Rectal smooth muscle tissue (tissue), 1 donor: ENCODE measurements around the gene LUZP2.

ENCODE experiments used
- H3K27ac ChIP-seq: one replicate; pipeline ENCODE4 v1.7.0; 2013; ENCODE audit warnings: low read depth, low read length, inconsistent platforms
- H3K27me3 ChIP-seq: one replicate; pipeline ENCODE4 v1.7.0; 2013; ENCODE audit warnings: low read length; ENCODE audit not compliant: control insufficient read depth, insufficient read depth
- H3K36me3 ChIP-seq: one replicate; pipeline ENCODE4 v1.7.0; 2013; ENCODE audit warnings: low read length; ENCODE audit not compliant: control insufficient read depth, insufficient read depth
- H3K4me1 ChIP-seq: one replicate; pipeline ENCODE4 v1.7.0; 2013; ENCODE audit warnings: low read length; ENCODE audit not compliant: control insufficient read depth, insufficient read depth
- H3K4me3 ChIP-seq: one replicate; pipeline ENCODE4 v1.7.0; 2013; ENCODE audit warnings: low read length
- H3K9ac ChIP-seq: one replicate; pipeline ENCODE4 v1.7.0; 2013; ENCODE audit warnings: low read length

Gene LUZP2

DNA sequence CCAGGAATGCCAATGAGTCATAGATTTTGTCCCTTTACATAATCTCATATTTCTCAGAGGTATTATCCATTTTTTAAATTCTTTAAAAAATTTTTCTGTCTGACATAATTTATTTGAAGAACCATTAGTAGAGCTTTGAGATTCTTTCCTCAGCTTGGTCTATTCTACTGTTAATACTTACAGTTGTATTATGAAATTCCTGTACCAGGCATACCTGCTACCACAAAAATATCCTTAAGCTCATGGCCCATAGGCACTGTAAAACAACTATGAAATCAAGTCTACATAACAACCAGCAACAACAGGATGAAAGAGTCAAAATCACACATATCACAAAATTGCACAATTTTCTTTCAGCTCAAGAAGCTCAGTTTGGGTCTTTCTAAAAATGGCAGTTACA is 541.3 kb downstream of the LUZP2 start:
- Histone ChIP-seq H3K9ac (no peak overlapping the region), H3K27ac (no peak overlapping the region), H3K27me3 (no peaks in the 10 kb centered on the region), H3K4me1 (no peaks in the 10 kb centered on the region), H3K36me3 (no peaks in the 10 kb centered on the region), H3K4me3 (no peak overlapping the region)

DNA sequence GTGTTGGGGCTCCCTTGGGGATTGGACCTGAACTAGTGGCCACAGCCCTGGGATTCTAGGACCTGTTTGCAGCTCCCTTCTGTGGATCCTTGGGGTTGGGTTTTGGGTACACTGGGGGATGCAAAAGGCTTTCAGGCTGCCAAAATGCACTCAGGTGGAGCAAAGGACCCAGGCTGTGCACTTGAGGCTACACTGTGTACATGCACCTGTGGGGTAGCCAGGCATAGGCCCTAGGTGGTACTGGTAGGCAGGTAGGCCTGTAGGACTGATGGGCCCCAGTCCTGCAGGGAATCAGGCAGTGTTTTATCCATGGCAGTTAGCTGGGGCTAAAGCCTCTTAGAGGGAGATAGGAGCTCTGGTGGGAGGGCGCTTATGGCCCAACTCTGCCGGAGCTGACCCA is 542.3 kb downstream of the LUZP2 start:
- Histone ChIP-seq H3K27me3 (no peaks in the 10 kb centered on the region), H3K4me3 (no peak overlapping the region), H3K36me3 (no peaks in the 10 kb centered on the region), H3K9ac (no peak overlapping the region), H3K27ac (no peak overlapping the region), H3K4me1 (no peaks in the 10 kb centered on the region)

GRCh38 chr11:25048632-25049031 is 551.8 kb downstream of the LUZP2 start:
- Histone ChIP-seq H3K27ac (no peak overlapping the region), H3K9ac (no peak overlapping the region)

DNA sequence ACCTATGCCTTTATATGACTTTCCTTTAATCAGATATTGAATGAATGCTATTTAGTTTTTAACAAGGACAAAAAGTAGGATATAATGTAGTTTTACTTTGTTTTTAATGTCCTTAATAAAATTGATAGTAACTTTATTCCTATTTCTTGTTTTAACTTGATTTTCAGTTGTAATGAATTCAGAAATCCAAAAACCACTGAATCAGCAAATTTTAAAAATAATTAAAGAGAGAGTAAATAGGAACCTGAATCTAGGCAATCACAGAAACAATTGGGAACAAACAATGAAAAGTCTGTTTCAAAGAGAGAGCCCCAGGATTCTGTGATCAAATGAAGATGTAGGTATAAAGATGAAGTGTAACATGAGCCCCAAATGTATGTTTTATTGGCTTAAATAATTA is 556.0 kb downstream of the LUZP2 start:
- no peak overlapping the region for H3K4me3 ChIP-seq

More at GRCh38 chr11:25048632-25049031, 551.8 kb downstream of the LUZP2 start:
- Histone ChIP-seq H3K27me3 (no peaks in the 10 kb centered on the region), H3K36me3 (no peaks in the 10 kb centered on the region), H3K4me3 (no peak overlapping the region), H3K4me1 (no peaks in the 10 kb centered on the region)

DNA sequence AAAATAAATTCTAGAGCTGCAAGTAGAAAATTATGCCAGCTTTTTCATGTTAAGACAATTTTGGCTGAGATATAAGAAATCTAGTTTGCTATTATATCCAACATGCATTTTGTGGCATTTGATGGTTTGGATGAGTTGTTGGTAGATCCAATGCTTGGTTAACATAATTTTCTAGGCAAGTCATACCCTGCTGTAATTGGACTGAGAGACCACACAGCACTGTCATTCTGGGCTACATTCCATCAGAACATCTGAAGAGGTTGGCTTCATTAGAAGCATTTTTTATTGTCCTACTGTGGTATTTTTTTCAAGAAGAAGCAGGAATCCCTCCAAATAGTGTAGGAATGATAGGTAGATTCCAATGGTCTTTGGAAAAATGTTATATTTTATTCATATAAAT is 561.0 kb downstream of the LUZP2 start:
- no peak overlapping the region for H3K27ac ChIP-seq
- H3K9ac ChIP-seq: no peak overlapping the region
- no peaks in the 10 kb centered on the region for H3K27me3 ChIP-seq
- no peaks in the 10 kb centered on the region for H3K4me1 ChIP-seq
- H3K36me3 ChIP-seq: no peaks in the 10 kb centered on the region
- no peak overlapping the region for H3K4me3 ChIP-seq

More for the DNA sequence above, 556.0 kb downstream of the LUZP2 start:
- Histone ChIP-seq H3K9ac (no peak overlapping the region), H3K27me3 (no peaks in the 10 kb centered on the region), H3K27ac (no peak overlapping the region), H3K36me3 (no peaks in the 10 kb centered on the region), H3K4me1 (no peaks in the 10 kb centered on the region)

GRCh38 chr11:25065746-25066145 is 568.9 kb downstream of the LUZP2 start:
- no peaks in the 10 kb centered on the region for H3K4me1 ChIP-seq

DNA sequence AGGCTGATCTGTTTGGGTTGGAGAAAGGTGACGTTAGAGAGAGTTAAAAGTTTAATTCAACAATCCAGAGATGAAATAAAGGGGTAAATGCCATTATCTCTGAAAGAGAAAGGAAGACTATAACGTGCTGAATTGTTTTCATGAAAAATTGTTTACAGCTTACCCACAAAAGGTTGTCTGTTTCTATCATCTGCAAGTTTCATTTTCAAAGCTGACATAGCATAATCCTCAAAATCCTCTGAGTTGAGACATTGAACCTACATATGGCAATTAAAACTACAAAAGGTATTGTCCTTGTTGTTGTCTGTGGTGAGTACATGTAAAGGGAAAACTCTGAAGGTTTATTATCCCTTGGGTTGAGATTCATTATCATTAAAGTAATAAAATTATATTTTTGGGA is 569.9 kb downstream of the LUZP2 start:
- Histone ChIP-seq H3K4me3 (no peak overlapping the region), H3K4me1 (no peaks in the 10 kb centered on the region), H3K27me3 (no peaks in the 10 kb centered on the region), H3K27ac (no peak overlapping the region), H3K9ac (no peak overlapping the region), H3K36me3 (no peaks in the 10 kb centered on the region)

More at GRCh38 chr11:25065746-25066145, 568.9 kb downstream of the LUZP2 start:
- H3K4me3 ChIP-seq: no peak overlapping the region
- H3K9ac ChIP-seq: no peak overlapping the region
- no peaks in the 10 kb centered on the region for H3K27me3 ChIP-seq
- H3K27ac ChIP-seq: no peak overlapping the region
- H3K36me3 ChIP-seq: no peaks in the 10 kb centered on the region

DNA sequence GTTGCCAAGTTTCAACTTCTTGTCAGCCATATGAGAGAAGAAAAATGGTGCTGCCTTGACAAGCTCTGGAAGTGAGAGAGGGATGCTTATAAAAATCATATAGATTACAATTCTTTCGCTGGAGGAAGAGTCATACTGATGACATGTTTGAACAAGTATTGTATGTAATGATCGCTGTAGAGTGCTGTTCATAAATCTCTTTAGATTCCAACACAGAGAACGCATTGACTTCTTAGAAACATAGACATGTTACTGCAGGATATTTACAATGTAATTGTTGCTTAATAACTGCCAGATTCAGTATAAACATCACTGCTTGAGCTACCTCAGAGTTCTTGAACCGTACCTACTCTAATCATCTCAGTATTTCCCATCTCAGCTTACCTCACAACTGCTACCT is 571.6 kb downstream of the LUZP2 start:
- no peak overlapping the region for H3K4me3 ChIP-seq
- H3K36me3 ChIP-seq: no peaks in the 10 kb centered on the region
- H3K27me3 ChIP-seq: no peaks in the 10 kb centered on the region
- no peaks in the 10 kb centered on the region for H3K4me1 ChIP-seq
- no peak overlapping the region for H3K27ac ChIP-seq
- H3K9ac ChIP-seq: no peak overlapping the region

DNA sequence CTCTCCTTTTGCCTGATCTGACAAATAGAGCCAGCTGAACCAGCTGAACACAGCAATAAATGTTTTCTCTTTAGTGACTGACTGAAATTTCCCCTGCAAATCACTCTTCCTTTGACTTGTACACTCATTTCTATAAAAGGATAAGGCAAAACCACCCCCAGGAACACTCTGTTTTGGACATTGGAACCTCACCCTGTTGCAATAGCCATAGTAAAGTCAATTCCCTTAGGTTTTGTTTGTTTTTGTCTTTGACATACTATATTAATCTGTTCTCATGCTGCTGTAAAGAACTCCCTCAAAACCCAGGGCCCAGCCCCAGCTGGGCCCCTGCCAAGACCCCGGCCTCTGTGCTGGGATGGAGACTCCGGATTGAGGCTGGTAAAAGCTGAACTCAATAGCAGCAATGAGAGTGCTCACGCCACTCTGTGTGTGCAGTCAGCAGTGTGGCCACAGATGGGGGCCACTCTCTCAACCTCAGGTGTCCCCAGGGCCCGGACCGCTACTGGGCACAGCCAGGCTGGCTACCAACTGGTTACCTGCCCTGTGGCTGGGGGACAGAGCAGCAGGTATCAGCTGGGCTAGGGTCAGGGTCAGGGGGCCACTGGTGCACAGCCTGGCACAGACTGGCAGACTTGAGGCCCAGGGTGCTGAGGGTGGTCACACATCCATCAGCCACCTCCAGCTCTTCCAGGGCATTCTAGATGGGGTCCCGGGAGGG is 597.4 kb downstream of the LUZP2 start:
- H3K27ac ChIP-seq: no peak overlapping the region
- H3K4me3 ChIP-seq: no peak overlapping the region
- H3K27me3 ChIP-seq: no peaks in the 10 kb centered on the region
- no peaks in the 10 kb centered on the region for H3K36me3 ChIP-seq
- H3K9ac ChIP-seq: no peak overlapping the region
- no peaks in the 10 kb centered on the region for H3K4me1 ChIP-seq

DNA sequence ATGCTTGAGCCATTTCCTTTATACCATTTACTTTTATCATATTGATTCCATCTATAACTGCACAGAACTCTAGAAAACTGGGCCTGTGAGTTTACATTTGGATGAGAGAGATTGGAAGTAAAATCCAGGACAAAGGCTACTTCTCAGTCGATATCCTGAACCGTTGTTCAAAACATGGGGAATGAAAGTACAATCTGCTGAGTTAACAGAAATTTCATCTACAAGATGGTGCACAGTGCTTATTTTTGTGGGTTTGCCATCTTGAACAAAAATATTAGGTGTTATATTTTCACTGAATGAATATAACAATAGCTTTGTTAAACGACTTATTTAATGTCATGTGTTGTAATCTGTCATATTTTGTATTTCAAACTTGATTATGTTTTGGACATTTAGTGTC is 622.6 kb downstream of the LUZP2 start:
- Histone ChIP-seq H3K27ac (no peak overlapping the region), H3K27me3 (no peaks in the 10 kb centered on the region), H3K36me3 (no peaks in the 10 kb centered on the region), H3K4me3 (no peak overlapping the region), H3K9ac (no peak overlapping the region), H3K4me1 (no peaks in the 10 kb centered on the region)
